GM18867 (cell line): ENCODE data around the gene PARD3.
A peak's percentile ranks its signal among the peaks of the same experiment; 100 is the strongest.

Experiments used
- ATAC-seq: cut with Tn5 transposase; IDR thresholded peaks from one replicate; pipeline ENCODE4 v1.9.1; 2021; ENCODE audit warnings: mild to moderate bottlenecking, moderate library complexity; ENCODE audit not compliant: unreplicated experiment

The PARD3 gene

GRCh38 chr10:34119456-34119855 is 695.6 kb downstream of the PARD3 start:
- no peak for ATAC-seq

GRCh38 chr10:34116681-34117271 is 698.3 kb downstream of the PARD3 start:
- ATAC-seq: no peak

GRCh38 chr10:34116220-34116641 is 698.9 kb downstream of the PARD3 start:
- ATAC-seq: no peak

GRCh38 chr10:34114914-34115313 is 700.2 kb downstream of the PARD3 start:
- no peak for ATAC-seq

- ATAC-seq: no peak
Observed at GRCh38 chr10:34113504-34114225, 701.4 kb downstream of the PARD3 start.

GRCh38 chr10:34112171-34112782 is 702.8 kb downstream of the PARD3 start:
- ATAC-seq: no peak

- ATAC-seq: no peak
Observed at GRCh38 chr10:34111179-34111578, 703.9 kb downstream of the PARD3 start.

GRCh38 chr10:34109952-34110702 is 705.0 kb downstream of the PARD3 start:
- no peak for ATAC-seq

- ATAC-seq: no peak
Observed at GRCh38 chr10:34109495-34109894, 705.6 kb downstream of the PARD3 start.

- ATAC-seq: no peak
Observed at GRCh38 chr10:34107626-34108516, 707.2 kb downstream of the PARD3 start.

GRCh38 chr10:34106356-34106885 is 708.7 kb downstream of the PARD3 start:
- ATAC-seq: no peak

GRCh38 chr10:34104829-34105572 is 710.1 kb downstream of the PARD3 start:
- ATAC-seq: peak; percentile 40

- ATAC-seq: no peak
Observed at GRCh38 chr10:34102893-34103506, 712.1 kb downstream of the PARD3 start.

GRCh38 chr10:34102237-34102673 is 712.8 kb downstream of the PARD3 start:
- ATAC-seq: no peak

GRCh38 chr10:34101001-34101400 is 714.1 kb downstream of the PARD3 start:
- ATAC-seq: no peak

GRCh38 chr10:34098821-34099567 is 716.1 kb downstream of the PARD3 start:
- no peak for ATAC-seq

GRCh38 chr10:34097682-34098081 is 717.4 kb downstream of the PARD3 start:
- no peak for ATAC-seq

- no peak for ATAC-seq
Observed at GRCh38 chr10:34094961-34095360, 720.1 kb downstream of the PARD3 start.
